Mucosa of descending colon (tissue), 3 donors: Measurements from ENCODE around the gene AUH. TPM values are rescaled to one million over a fixed set of nuclear protein-coding genes. Genes with fewer than 3 reads are reported as not detected.
"Not testable (repeated sequence)": the region's sequence is repeated elsewhere in the genome, so short reads cannot be mapped to it uniquely, and the experiment has no call there.

ENCODE experiments used
- ATAC-seq: fragments of 200-7000 bp; cut with Tn5 transposase; one replicate; pipeline ENCODE4 v1.9.1; 2020; ENCODE audit warnings: mild to moderate bottlenecking, moderate library complexity
- DNase-seq, 3 donors: peaks; one replicate each; pipeline ENCODE4 v3.0.0-alpha.2; 2020
- H3K36me3 ChIP-seq: fragments of 200-600 bp; one replicate; pipeline ENCODE4 v1.8.0; 2021; ENCODE audit warnings: low read depth, mild to moderate bottlenecking
- H3K4me1 ChIP-seq: fragments of 200-600 bp; one replicate; pipeline ENCODE4 v1.8.0; 2021; ENCODE audit warnings: low read depth, mild to moderate bottlenecking
- H3K4me3 ChIP-seq: fragments of 200-600 bp; one replicate; pipeline ENCODE4 v1.8.0; 2021; ENCODE audit warnings: mild to moderate bottlenecking
- H3K9me3 ChIP-seq: fragments of 200-600 bp; one replicate; pipeline ENCODE4 v1.8.0; 2021; ENCODE audit warnings: mild to moderate bottlenecking
- CTCF ChIP-seq: fragments of 200-600 bp; IDR thresholded peaks from one replicate; pipeline ENCODE4 v1.8.0; 2022; ENCODE audit warnings: antibody characterized with exemption, mild to moderate bottlenecking
- intact Hi-C, 2 donors: fragments of 100-400 bp; cut with DNase I in 1 of 2; cut with micrococcal nuclease in 1 of 2; formaldehyde crosslinking; loops; one replicate each; pipeline versions ENCODE4 v1.11.0 to v1.11.1; 2022; cut with DNase I, micrococcal nuclease
- total RNA-seq, 3 donors: library from RNA; stranded (reverse); fragmentation: NEBNext Ultra II Directional in 2 of 3; extraction: Animal tissue kit (Norgen Biotek cat#: 25700) in 2 of 3; gene quantifications; one replicate each; pipeline versions ENCODE4 v1.2.1 to v1.2.4, GENCODE V29; 2021 to 2023
- donor health status: DM: no; HTN: no; CAD: no; lungs with moderate emphysema.
- donor health status: DM: no; HTN: no; CAD: no.
- donor health status: DM: no; HTN: yes; CAD: no.

AUH gene
- total RNA-seq, 3 donors from 2014 or later: 18.2 to 37.2 (median 26.6) TPM

DNA sequence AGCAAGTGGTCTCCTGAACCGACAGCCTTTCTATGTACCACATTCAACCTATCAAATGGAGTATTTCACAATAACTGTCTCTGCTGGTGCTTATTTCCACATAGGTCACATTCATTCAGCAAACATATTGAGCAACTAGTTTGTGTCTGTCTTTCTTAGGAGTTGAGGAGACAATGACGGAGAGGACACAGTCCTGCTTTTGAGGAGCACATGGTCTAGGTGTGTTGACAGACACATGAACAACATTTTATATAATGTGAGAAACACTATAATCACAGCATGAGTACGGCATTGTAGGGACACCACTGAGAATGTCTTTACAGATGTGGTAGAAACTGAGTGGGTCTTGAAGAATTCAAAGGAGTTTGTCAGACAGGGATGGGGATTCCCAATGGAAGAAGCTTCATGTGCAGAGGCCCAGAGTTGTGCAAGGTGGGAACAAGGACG lies 33.4 kb upstream of the AUH start:
- no peak for DNase-seq
- Histone ChIP-seq H3K36me3 (no peaks in the 10 kb centered on the region), H3K4me3 (no peak overlapping the region), H3K4me1 (no peaks in the 10 kb centered on the region), H3K9me3 (no peaks in the 10 kb centered on the region)
- no peak for TF ChIP-seq CTCF
- intact Hi-C loops: no loop called here
- no peak for ATAC-seq

- H3K36me3 ChIP-seq: no peaks in the 10 kb centered on the region
- H3K4me1 ChIP-seq: no peaks in the 10 kb centered on the region
- ATAC-seq (no peak), DNase-seq (no peak)
- no peak for TF ChIP-seq CTCF
- H3K9me3 ChIP-seq: no peaks in the 10 kb centered on the region
- H3K4me3 ChIP-seq: no peak overlapping the region
- intact Hi-C loops: no loop called here
These were observed 32.1 kb upstream of the AUH start for GRCh38 chr9:91393826-91394225.

DNA sequence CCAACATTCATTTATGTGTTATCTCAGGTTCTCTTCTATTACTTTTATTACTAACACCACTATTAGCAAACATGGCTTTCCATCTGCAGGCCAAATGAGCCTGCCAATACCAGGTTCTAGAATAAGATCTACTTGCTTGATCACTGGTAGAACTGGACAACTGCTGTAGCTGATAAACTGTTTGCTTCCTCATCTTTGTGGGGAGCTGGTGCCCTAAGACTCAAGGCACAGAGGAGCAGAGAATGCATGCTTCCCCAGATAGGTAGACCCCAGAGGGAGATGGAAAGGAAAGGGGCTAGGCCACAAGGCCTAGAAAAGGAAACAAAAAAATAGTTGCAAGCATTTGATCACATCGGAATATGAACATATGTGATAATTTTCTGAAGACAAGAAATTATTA lies 30.7 kb upstream of the AUH start:
- H3K4me1 ChIP-seq: no peaks in the 10 kb centered on the region
- H3K36me3 ChIP-seq: no peaks in the 10 kb centered on the region
- no peaks in the 10 kb centered on the region for H3K9me3 ChIP-seq
- DNase-seq: no peak
- no peak for TF ChIP-seq CTCF
- intact Hi-C loops: no loop called here
- H3K4me3 ChIP-seq: no peak overlapping the region
- ATAC-seq: no peak

DNA sequence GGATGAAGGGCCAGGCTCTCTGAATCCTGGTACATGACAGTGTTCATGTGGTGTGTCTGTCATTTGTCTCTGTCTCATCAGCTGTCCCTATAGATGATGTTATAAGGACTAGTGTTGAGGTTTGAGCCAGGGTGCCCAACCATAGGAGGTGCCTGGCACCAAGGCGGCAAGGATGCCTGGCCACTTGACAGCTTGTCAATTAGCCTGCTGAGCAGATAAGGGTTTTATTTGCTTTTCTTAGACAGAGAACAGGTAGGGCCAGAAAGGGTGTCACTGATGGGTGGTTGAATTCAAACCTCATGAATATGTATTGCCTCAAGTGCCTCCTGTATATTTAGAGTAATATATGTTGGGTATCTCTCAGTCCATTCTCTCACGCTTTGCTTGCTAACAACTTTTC lies 30.1 kb upstream of the AUH start:
- ATAC-seq (peak; percentile 34), DNase-seq (no peak)
- H3K4me1 ChIP-seq: no peaks in the 10 kb centered on the region
- no peak overlapping the region for H3K4me3 ChIP-seq
- no peaks in the 10 kb centered on the region for H3K9me3 ChIP-seq
- no peaks in the 10 kb centered on the region for H3K36me3 ChIP-seq
- no peak for TF ChIP-seq CTCF
- intact Hi-C loops: no loop called here

DNA sequence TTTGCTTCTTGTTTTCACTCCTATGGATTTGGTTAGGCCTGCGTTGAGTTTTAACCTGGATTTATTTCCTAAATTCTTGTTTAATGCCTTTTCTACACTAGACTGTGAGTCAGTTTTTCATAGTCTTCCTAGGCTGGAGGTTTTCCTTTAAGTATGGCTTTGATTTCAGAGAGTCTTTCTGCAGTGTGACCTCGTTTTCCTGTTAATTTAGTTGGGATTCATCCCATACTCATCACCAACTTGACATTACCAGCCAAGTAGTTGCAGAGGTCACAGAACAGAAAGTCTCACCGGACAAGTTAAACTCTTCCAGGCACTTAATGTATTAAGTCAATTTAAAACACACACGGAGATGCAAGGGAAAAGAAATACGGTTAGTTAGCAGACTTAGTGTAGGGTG lies 29.7 kb upstream of the AUH start:
- no peak for ATAC-seq
- intact Hi-C loops: no loop called here
- no peaks in the 10 kb centered on the region for H3K9me3 ChIP-seq

GRCh38 chr9:91389686-91390085 lies 28.0 kb upstream of the AUH start:
- H3K36me3 ChIP-seq, H3K9me3 ChIP-seq, DNase-seq, ATAC-seq, intact Hi-C loops, H3K4me3 ChIP-seq, H3K4me1 ChIP-seq: not testable (repeated sequence)

More for the DNA sequence above, 29.7 kb upstream of the AUH start:
- H3K4me1 ChIP-seq: no peaks in the 10 kb centered on the region
- H3K4me3 ChIP-seq: no peak overlapping the region
- H3K36me3 ChIP-seq: no peaks in the 10 kb centered on the region
- DNase-seq: no peak
- TF ChIP-seq CTCF: no peak
